ENCODE measurements around the gene LHFPL3.

The LHFPL3 gene

DNA sequence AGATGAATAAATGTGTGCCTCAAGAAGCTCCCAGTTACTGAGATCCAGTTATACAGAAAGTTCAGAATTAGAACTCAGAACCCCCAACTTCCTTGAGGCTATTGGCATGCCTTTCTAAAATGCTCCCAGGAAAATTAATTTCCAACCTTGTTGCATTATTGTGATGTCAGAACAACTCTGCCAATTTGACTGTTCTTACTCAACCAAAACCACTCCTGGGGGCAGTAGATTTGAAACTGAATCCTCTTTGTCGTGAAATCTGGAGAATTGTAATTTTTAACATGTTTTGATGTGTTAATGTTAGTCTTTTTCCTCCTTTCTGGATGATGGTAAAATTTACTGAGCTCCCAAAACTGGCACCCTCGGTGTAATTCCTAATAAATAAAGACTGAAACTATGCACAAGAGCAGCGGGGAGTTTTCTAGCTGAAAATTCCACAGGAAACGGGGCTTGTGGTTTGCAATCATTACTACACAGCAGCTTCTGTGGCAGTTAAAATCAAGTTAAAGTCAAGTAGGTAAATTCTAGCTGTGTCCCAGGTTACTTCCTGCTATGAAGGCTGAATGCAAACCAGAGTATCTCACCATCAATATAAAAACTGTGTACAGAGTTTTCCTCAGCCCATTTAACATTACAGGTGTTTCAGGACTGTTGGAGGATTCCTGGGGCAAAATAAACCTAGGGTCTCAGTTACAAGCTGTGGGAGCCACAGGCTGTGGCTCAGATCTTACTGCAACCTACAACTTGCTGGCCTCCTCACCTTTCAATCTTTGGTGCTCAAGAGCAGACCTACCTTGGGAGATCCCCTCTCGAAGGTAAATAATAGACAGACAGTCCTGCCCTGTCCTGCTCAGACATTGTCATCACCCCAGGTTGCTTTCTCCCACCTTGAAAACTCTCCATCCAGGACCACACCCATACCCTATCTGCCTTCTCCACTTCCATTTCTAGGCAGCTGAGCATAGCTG lies 529.3 kb downstream of the LHFPL3 start:
- no peak for DNase-seq (ENCODE audit: low spot score)
- in situ Hi-C loops (cut with MboI; ENCODE audit: low pct_unique_long_range_greater_than_20kb, low sequenced_read_pairs, unreplicated experiment) = no loop called here
- TF ChIP-seq, protein P1, sequence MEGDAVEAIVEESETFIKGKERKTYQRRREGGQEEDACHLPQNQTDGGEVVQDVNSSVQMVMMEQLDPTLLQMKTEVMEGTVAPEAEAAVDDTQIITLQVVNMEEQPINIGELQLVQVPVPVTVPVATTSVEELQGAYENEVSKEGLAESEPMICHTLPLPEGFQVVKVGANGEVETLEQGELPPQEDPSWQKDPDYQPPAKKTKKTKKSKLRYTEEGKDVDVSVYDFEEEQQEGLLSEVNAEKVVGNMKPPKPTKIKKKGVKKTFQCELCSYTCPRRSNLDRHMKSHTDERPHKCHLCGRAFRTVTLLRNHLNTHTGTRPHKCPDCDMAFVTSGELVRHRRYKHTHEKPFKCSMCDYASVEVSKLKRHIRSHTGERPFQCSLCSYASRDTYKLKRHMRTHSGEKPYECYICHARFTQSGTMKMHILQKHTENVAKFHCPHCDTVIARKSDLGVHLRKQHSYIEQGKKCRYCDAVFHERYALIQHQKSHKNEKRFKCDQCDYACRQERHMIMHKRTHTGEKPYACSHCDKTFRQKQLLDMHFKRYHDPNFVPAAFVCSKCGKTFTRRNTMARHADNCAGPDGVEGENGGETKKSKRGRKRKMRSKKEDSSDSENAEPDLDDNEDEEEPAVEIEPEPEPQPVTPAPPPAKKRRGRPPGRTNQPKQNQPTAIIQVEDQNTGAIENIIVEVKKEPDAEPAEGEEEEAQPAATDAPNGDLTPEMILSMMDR (IDR thresholded peaks at IDR 0.05; ENCODE audit: extremely low read depth, insufficient read depth, missing control alignments) = no peak

DNA sequence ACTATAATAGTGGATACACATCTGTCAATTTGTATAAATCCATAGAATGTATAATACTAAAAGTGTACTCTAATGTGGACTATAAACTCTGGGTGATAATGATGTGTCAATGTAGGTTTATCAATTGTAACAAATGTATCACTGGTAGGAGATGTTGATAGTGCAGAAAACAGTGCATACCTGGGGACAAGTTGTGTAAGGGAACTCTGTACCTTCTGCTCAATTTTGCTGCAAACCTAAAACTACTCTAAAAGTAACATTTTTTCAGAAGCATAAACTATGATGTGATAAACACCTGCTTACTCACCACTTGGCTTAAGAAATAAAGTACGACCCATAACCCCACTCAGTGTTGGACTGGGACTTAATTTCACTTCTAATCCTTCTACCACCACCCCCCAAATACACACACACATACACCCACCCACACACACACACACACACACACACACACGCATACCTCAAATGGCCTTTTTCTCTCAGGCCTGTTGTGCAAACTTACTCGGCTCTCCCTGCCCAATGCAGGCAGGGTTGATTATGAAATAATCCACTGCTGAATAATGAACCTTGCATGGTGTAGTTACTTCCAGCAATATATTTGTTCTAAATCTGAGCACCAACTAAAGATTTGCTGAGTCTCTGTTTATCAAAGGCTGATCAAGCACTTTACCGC lies 531.5 kb downstream of the LHFPL3 start:
- in situ Hi-C loops (cut with MboI; ENCODE audit: low pct_unique_long_range_greater_than_20kb, low sequenced_read_pairs, unreplicated experiment) = no loop called here
- DNase-seq (ENCODE audit: low spot score) = no peak
- TF ChIP-seq, protein P1 (IDR thresholded peaks at IDR 0.05; ENCODE audit: extremely low read depth, insufficient read depth, missing control alignments) = no peak

DNA sequence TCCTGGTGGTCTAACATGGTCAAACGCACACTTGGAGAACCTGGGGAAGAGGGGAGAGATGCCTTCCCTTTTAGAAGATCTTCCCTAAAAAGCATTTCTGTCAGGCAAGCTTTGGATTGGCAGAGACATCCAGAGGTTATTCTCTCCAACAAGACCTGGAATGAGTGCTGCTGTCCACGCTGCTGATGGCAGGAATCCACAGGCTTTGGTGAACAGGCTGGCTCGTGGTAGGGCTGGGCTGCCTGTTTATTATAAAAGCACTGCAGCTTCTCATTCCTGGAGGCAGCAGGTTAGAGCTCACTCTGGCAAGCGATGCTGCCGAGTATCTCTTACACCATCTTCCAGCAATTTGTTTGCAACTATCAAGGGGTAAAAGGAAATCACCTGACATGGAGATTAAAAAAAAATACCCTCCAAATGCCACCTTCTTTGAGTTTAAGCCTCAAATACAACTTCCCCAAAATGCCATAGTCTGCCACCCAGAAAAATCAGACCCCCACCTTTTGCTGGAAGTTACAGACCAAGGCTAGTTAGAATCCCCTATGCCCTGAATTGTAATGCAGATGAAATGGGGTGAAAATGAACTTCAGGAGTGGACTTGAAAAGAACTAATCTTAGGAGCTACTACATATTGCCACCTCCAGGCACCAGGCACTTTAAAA lies 533.5 kb downstream of the LHFPL3 start:
- TF ChIP-seq, protein P1 (IDR thresholded peaks at IDR 0.05; ENCODE audit: extremely low read depth, insufficient read depth, missing control alignments) = no peak
- in situ Hi-C loops (cut with MboI; ENCODE audit: low pct_unique_long_range_greater_than_20kb, low sequenced_read_pairs, unreplicated experiment) = no loop called here
- DNase-seq (ENCODE audit: low spot score) = no peak

DNA sequence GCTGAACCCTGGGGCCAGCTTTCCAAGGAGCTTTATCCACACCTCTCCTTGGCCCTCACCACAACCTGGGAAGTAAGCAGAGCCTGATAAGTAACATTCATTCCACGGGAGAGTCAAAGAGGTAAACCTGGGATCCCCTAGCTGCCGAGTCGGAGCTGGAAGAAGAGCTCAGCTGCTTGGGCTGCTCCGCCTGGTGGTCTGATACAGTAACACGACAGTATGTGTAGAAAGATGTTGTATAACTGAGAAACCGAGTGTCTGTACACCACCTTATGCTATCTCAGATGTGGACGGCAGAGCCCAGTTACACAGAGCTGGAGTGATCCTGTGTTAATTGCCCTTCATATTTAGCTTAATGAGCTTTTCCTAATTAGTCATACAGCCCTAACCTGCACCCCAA lies 534.3 kb downstream of the LHFPL3 start:
- in situ Hi-C loops (cut with MboI; ENCODE audit: low pct_unique_long_range_greater_than_20kb, low sequenced_read_pairs, unreplicated experiment) = no loop called here
- TF ChIP-seq, protein P1 (IDR thresholded peaks at IDR 0.05; ENCODE audit: extremely low read depth, insufficient read depth, missing control alignments) = no peak
- no peak for DNase-seq (ENCODE audit: low spot score)

DNA sequence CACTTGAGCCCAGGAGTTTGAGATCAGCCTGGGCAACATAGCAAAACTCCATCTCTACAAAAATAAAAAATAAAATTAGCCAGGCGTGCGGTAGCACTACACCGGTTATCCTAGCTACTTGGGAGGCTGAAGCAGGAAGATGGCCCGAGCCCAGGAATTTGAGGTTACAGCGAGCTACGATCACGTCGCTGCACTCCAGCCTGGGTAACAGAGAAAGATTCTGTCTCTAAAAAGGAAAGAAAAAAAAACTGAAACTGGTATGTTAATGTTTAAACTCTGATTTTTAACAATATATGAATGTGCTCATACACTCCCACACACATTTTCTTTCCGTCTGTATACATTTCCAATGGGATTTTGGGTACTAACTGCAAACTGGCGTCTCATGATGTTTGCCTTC lies 545.0 kb downstream of the LHFPL3 start:
- TF ChIP-seq, protein P1 (IDR thresholded peaks at IDR 0.05; ENCODE audit: extremely low read depth, insufficient read depth, missing control alignments) = no peak
- in situ Hi-C loops (cut with MboI; ENCODE audit: low pct_unique_long_range_greater_than_20kb, low sequenced_read_pairs, unreplicated experiment) = no loop called here
- no peak for DNase-seq (ENCODE audit: low spot score)

DNA sequence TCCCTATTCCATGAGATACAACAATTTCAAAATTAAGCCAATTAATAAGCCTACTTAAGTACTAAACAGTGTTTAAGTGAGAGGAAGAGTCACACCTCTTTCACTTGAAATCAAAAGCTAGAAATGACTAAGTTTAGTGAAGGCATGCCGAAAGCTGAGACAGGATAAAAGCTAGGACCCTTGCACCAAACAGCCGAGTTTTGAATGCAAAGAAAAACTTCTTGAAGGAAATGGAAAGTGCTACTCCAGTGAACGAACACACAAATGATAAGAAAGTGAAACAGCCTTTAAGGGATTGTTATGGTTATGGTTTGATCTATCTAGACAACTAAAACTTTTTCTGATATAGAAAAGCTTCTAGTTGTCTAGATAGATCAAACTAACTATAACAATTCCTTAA lies 550.2 kb downstream of the LHFPL3 start:
- no peak for DNase-seq (ENCODE audit: low spot score)
- in situ Hi-C loops (cut with MboI; ENCODE audit: low pct_unique_long_range_greater_than_20kb, low sequenced_read_pairs, unreplicated experiment) = no loop called here
- TF ChIP-seq, protein P1 (IDR thresholded peaks at IDR 0.05; ENCODE audit: extremely low read depth, insufficient read depth, missing control alignments) = no peak

Data from GM13977 (cell line).